HG03575 (cell line): ENCODE measurements around the gene PRDX3.

Source experiments
- ATAC-seq: cut with Tn5 transposase; IDR thresholded peaks from one replicate; pipeline ENCODE4 v1.9.1; 2021; ENCODE audit not compliant: unreplicated experiment, insufficient number of reproducible peaks, low FRiP score; ENCODE audit errors: extremely low read depth

The PRDX3 gene

GRCh38 chr10:119136084-119136483, 42.5 kb downstream of the PRDX3 start:
- no peak for ATAC-seq

DNA sequence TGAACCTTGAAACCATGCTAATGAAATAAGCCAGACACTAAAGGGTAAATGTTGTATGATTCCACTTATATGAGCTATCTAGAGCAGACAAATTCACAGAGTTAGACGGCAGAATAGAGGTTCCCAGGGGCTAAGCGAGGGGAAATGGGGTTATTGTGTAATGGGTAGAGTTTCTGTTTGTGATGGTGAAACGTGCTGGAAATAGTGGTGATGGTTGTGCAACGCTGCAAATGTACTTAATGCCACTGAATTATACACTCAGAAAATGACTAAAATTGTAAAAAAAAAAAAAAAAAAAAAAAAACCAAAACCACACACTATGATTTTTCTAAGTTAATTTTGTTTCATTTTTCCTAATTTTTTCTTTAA, 43.1 kb downstream of the PRDX3 start:
- ATAC-seq, result no peak

DNA sequence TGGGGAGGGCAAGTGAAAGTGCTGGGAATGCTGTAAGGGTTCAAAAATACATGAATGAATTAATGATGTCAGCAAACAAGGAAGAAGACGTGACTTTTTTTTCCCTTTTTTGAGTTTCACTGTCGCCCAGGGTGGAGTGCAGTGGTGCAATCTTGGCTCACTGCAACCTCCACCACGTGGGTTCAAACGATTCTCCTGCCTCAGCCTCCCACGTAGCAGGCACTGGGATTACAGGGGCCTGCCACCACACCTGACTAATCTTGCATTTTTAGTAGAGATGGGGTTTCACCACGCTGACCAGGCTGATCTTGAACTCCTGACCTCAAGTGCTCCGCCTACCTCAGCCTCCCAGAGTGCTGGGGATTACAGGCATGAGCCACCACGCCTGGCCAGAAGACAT, 44.7 kb downstream of the PRDX3 start:
- ATAC-seq, result no peak

- no peak for ATAC-seq
These were observed 45.9 kb downstream of the PRDX3 start for GRCh38 chr10:119132521-119133345.

DNA sequence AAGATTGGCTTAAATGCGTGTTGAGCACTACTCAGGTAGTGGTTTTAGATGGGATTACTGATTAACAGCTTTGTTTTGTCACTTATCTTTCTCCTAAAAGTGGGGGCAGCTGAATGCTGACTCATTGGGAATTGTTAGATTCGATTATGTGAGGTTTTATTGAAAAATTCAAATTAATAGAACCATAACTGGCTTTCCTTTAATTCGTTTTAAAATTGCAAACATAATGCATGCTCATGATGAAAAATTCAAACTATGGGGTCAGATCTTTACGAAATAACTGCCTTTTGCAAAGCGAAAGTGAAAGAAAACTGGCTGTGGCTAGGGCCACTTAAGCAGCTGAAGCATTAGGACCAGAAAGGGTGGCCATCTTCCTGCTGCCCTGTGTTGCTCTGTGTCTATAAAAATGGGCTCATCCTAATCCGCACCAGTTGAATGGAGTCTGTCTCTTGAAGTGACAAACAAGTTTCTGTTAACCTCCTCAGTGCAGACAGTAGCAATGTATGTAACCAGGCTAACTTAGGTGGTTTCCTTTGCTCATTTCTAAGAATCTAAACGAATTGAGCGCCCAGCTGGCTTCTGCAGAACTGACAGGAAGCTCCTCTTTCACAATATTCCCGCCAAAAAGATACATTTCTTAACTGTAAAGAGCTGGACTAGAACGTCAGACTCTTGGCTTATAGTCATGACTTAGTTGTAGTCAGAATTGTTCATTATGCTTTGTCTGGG, 46.9 kb downstream of the PRDX3 start:
- ATAC-seq, result no peak

GRCh38 chr10:119129721-119130120, 48.9 kb downstream of the PRDX3 start:
- ATAC-seq, result no peak

DNA sequence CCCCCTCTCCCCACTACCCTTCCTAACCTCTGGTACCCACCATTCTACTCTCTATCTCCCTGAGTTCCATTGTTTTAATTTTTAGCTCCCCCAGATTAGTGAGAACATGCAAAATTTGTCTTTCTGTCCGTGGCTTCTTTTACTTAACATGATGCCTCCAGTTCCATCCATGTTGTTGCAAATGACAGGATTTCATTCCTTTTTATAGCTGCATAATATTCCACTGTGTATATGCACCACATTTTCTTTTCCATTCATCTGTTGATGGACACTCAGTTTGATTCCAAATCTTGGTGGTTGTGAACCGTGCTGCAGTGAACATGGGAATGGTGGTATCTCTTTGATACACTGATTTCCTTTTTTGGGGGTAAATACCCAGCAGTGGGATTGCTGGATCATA, 52.7 kb downstream of the PRDX3 start:
- no peak for ATAC-seq

GRCh38 chr10:119120875-119121274, 57.7 kb downstream of the PRDX3 start:
- no peak for ATAC-seq

DNA sequence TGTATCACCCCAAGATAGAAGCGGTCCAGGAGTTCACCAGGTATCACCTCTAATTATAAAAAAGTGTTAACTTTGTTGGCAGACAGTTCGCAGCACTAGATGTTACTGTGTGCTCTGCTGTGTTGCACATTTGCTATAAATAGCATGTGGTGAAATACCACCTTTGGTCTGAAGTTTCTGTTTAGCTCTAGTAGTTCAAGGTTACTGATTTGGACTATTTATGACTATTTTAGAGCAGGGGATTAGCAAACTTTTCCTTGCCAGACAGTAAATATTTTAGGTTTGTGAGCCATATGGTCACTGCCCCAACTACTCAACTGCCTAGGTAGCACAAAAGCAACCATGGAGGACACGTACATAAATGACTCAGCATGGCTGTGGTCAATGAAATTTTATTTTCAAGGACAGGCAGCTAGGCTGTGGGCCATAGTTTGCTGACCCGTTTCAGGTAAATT, 58.2 kb downstream of the PRDX3 start:
- ATAC-seq, result peak; percentile 94

- ATAC-seq, result no peak
These were observed 59.2 kb downstream of the PRDX3 start for GRCh38 chr10:119119400-119119799.

DNA sequence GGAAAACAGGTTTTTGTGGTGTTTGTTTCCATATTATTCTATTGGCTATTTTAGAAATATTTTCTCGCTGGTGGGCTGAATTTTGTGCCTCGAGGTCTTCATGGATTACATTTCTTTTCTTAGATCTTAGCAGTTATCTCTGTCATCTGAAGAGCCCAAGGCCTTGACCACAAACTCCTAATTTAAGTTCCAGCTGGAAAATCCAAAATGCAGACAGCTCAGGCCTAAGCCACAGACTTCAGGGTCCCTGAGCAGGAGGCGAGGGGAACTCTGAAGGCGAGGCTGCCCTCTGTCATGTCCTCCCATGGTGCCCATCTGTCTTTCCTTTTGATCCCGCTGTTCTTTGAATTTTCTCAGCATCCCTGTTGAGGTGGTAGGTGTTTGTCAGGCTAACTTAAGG, 60.4 kb downstream of the PRDX3 start:
- ATAC-seq, result no peak
